Suprapubic skin (tissue), 4 donors: ENCODE results near the gene GREM2.

Experiments
- CTCF ChIP-seq, 2 donors: fragments of 200-600 bp in 1 of 2; fragments of 450-650 bp in 1 of 2; sonication (generic) in 1 of 2; IDR thresholded peaks; one replicate each; pipeline ENCODE4 v1.5.1; 2016 to 2019; ENCODE audit warnings: antibody characterized with exemption in 2 of 2, mild to moderate bottlenecking in 1 of 2, moderate library complexity in 1 of 2
- EP300 ChIP-seq: sonication (generic); formaldehyde crosslinking; IDR thresholded peaks from one replicate; pipeline ENCODE4 v1.6.1; 2017; ENCODE audit warnings: antibody characterized with exemption
- POLR2A ChIP-seq, 2 donors: fragments of 450-650 bp; IDR thresholded peaks; one replicate each; pipeline ENCODE4 v1.6.1; 2017; ENCODE audit warnings: antibody characterized with exemption in 2 of 2, mild to moderate bottlenecking in 2 of 2, moderate library complexity in 2 of 2
- POLR2AphosphoS5 ChIP-seq, 3 donors: sonication (generic); formaldehyde crosslinking; IDR thresholded peaks; one replicate each; pipeline ENCODE4 v1.6.1; 2017; ENCODE audit warnings: antibody characterized with exemption in 3 of 3

- no peak for TF ChIP-seq POLR2A (IDR thresholded peaks at IDR 0.05)
- TF ChIP-seq CTCF (IDR thresholded peaks at IDR 0.05): no peak
- no peak for TF ChIP-seq EP300
- no peak for TF ChIP-seq POLR2AphosphoS5 (IDR thresholded peaks at IDR 0.05)
These were observed 856 bp upstream of the GREM2 start for GRCh38 chr1:240612811-240613210.
